HG02852 (cell line): ENCODE data around the gene GAS2.

ENCODE experiments used
- ATAC-seq: cut with Tn5 transposase; IDR thresholded peaks from one replicate; pipeline ENCODE4 v1.9.1; 2021; ENCODE audit warnings: mild to moderate bottlenecking, moderate library complexity; ENCODE audit not compliant: unreplicated experiment

Gene GAS2

DNA sequence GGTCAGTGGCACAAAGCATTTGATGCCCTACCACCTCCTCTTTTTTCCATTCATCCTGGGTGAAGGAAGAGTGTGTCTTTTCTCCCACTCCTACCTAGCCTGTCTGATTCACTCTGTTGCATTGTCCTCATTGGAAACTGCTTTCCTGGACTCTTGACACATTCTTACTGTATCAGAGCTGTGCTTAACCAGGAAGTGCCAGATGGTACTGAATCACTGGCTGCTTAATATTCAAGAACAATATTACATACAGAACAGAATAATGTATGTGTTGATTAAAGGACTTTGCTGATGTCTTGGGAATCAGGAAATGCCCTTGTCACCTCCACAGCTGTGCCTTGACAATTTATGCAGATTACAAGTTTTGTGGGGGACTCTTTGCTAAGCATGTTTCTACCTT is 118.8 kb downstream of the GAS2 start:
- ATAC-seq: no peak

DNA sequence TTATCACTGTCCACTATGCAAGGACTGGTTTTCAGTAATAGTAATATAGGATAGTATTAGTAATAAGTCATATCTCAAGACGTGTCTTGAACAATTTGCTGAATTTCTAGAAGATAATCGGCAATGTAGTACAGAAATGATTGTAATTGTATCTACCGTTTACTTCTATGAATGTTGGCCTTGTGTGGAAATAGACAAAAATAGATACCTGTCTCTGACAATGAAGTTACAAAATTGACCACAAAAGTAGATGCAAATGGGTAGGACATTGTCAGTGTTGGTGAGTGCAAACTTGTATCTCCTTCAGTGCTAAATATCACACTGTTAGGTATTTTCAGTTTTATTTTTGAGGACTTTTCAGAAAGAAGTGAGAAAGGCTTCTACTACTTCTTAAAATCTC is 120.1 kb downstream of the GAS2 start:
- peak; percentile 95 for ATAC-seq

DNA sequence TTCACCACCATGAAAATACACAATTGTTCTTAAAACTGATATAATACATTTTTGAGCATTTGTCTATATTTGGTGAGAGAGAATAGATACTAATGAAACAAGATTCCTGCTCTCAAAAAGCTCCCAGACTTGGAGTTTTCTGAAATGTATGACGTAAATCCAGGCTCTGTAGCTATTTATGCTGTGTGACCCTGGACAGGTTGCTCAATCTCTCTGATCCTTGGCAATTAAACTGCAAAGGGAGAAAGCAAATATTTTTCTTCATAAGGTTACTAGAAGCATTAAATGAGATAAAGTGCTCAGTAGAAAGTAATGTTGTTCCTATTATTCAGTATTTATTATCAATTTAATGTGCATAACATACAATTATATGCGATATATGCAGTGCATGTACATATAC is 120.6 kb downstream of the GAS2 start:
- no peak for ATAC-seq

DNA sequence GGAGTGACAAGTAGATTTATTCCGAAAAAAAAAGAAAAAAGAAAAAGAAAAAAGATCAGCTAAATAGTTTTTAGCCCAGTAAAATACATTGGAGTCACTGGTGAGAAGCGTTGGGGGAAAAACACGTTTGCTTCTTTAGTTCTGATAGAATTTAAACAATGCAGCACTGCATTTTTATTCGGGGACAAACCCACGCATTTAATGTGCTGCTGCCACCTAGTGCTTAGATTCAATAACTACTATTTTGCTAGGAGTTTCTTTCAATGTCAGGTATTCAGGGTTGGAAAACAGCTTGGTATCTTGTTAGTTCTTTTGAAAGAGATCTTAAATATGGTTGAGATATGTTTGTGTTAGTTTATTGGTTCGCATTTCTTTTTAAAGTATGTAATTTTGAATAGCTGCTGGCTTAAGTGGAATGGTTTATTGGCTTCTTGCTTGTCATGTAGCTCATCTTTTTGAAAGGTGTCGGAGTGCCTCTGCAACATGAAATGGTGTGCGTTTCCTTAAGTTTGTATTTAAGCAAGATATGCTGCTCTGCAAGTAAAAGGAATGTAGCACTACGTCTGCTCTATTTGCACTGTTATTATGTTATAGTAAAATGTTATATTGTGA is 121.2 kb downstream of the GAS2 start:
- ATAC-seq: peak; percentile 23

DNA sequence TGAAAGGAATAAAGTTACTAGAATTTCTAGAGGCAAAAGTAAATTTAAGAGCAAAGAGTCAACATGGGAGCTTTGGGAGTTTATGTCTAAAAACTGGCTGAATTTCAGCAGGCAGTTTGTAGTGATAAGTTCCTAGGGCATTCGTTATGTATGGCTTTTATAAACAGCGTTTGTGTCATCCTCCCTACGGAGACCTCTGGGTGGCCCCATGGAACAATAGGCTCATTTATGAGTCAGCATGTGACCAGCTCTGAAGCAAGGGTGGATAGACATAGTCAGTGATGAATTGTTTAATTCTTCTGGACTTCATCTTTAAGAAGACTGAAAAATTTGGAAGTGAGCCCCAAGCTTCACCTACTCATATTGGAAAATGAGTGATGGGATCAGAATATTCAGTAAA is 126.1 kb downstream of the GAS2 start:
- peak; percentile 66 for ATAC-seq

DNA sequence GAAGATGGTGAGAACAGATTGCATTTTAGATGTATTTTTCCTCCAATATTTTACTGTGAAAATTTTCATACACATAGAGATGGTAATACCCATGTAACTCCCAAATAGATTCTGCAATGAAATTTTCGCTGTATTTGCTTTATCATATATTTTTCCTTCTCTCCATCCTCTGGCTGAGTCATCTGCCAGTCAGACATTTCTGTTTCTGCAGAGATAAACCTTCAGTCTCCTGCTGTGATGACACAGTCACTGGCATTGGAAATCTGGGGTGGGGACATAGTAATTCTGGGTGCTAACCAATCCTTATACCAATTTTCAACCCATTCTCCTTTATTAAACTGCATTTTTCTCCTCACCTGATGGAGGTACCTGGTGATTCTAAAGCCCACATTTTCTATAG is 129.5 kb downstream of the GAS2 start:
- ATAC-seq: no peak

DNA sequence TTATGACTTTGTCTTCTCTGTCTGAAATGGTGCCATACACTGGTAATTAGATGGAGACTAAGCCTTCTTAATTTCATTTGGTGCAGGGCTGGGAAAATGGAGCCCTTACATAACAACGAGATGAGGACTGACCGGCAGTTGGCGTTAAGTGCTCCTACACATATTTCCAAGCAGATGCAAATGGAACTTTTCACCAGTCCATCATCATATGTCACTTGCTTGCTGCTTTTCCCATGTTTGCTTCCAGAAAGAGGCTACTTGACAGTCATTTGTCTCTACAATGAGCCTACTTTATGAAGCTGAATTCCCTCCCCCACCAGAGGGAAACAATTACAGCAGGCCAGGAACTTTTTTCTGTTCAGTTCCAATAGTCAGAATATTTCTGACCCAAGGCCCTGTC is 130.6 kb downstream of the GAS2 start:
- no peak for ATAC-seq

DNA sequence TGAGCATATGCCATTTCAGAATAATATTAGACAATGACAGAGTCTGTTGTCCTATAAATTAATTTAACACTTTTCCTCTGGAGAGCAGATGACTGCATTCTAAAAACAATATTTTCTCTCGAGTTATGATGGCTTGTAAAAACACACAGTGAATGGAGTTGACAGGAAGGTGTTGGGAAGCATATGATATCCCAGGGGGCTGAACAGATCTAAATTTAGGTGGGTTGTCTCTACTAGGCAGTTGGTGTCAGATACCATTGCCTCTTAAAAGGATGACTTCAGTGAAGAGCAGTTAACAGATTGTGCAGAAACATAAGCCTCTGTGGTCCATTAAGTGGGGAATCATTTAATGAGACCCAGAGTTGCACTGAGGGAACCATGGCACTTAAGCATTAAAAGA is 132.5 kb downstream of the GAS2 start:
- no peak for ATAC-seq

DNA sequence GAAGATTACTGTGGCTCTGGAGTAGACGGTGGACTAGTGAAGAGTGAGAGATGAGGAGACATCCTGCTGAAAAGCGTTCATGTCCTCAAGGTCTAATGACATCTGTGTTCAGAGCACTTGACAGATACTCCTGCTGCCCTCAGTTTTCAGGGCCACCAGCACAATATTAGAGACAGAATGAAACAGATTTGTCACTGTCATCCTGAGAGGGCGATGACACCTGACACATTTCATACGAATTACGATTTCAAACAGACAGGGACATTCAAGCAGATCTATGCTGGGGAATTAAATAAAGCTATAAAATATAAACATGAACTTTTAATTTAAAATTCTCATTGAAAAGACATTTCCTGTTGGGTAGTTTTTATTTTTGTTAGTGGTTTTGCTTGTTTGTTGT is 134.1 kb downstream of the GAS2 start:
- no peak for ATAC-seq

DNA sequence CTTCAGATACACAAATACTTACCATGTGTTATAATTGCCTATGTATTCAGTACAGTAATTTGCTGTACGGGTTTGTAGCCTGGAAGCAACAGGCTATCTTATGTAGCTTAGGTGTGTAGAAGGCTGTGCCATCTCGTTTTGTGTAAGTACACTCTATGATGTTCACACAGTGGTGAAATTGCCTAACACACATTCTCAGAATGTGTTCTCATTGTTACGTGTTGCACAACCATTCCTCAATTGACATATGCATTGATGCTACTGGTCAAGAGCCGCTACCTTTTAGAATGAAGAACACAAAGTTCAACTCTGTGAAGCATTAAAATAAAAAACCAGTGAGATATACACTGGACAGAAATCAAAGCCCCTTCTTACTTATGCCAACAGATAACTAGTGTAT is 136.4 kb downstream of the GAS2 start:
- ATAC-seq: no peak

DNA sequence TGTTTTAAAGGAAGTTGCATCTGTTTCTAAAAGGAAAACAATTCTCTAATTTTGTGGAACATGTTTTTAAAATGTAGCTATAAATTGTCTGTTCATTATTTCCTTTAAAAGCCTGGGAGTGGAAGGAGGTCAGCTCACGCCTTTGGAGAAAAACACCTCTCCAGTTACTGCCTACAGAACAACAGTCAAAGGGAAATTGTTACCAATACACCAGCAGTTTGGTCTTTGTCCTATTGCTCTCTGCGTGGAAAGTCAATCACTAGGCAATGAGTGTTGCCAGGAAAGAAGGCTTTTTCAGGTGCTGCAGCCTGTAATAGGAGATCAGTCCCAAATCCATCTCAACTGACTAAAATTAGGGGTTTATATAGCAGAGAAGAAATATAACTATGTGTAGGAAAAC is 141.0 kb downstream of the GAS2 start:
- ATAC-seq: no peak

DNA sequence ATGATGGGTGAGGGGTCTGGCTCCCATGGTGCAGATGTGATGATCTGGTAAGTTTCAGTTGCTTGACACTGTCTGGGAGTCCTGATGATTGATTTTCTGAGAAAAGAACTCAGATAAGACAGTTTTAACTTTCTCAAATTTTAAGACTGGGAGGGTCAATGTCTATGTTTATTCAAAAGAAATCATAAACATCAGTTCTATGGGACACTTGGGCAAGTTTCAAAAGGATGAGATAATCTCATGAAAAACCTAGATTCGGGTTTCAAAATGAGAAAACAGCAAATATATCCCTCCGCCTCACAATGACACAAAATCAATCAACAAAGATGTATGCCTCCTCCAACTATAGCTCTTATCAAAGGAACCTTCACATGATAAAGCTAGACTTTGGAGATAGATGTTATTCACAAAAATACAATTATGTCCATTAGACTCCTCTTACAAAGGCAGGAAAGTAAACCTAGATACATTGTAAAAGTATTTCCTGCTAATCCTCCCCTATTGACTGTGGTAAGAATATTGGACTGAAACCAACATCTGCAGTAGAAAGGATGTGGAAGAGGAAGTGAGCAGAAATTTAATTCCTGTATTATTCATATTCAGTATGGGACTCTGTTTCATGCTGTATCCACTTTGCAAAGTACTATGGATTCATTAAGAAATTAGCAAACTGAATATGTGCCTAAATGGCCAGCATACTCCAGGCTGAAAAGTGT is 141.6 kb downstream of the GAS2 start:
- peak; percentile 95 for ATAC-seq

DNA sequence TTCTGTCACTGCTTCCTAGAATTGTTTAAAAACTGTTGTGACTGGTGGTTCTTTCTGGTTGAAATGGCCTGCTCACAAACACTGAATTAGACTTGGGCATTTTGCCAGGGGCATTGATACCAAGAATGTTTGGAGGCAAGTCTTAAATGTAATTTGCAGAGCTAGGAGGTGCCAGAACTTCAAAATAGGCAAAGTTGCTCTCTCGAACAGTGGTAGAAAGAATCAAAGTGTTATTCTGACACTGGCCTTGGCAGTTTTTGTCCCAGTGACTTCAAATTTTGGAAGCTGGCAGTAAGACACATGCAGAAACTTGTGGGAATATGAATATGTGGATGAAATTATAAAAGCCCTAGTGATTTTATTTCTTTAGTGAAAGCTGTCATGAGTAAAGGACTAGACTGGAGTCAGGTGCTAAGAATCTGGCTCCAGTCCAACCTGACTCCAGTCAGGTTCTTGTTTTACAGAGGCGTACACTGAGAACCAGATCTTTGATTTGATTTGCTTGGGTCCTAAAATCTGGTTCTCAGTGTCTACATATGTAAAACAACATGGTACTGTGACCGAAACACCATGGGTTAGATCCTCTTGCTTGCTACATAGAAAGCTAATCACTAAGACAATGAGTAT is 142.3 kb downstream of the GAS2 start:
- peak; percentile 29 for ATAC-seq

DNA sequence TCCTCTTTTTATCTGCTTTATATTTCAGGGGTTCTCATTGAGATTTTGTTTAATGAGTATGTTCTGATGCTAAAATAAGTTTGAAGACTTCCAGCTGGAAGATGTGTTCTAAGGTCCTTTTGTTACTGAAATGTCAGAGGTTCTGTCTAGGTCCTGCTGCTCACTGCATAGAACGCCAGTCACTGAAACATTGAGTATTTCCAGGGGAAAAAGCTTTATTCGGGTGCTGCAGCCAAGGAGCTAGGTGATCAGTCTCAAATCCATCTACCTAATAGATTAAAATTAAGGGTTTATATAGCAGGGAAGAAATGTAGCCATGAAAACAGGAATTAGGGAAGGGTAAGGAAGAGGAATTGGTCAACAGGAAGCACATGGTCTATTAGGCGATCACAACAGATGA is 143.5 kb downstream of the GAS2 start:
- ATAC-seq: no peak

DNA sequence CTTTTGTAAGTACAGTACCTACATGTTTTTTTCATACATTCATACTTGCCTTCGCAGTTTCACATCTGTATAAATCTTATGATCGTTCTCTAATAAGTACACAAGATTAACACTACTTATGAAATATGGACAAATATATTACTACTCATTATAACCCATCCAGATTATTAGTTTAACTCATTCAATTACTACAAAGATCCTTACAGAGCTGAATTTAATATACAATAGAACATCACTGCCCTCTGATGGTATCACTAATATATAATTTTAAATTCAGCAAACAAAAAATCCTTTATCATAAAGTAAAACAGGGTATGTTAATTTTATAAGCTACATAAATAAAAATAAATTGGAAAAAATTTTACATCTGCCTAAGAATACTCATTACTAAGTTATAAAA is 155.8 kb downstream of the GAS2 start:
- ATAC-seq: no peak

DNA sequence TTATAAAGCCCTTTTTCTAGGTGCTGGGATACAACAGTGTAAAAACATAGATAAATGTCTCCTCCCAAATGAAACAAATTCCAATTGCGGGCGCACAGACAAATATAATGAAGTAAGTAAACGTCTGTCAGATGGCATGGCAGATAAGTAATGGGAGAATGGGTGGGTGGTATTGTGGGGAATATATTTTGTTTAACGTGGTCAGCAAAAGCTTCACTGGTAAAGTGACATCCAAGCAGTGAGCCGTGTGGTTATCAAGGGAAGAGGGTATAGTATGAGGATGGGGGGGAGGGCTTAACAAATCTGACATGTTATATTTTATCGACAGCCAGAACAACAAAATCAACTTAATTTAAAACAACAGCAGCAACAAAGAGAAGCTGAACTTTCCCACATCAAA is 162.0 kb downstream of the GAS2 start:
- no peak for ATAC-seq

DNA sequence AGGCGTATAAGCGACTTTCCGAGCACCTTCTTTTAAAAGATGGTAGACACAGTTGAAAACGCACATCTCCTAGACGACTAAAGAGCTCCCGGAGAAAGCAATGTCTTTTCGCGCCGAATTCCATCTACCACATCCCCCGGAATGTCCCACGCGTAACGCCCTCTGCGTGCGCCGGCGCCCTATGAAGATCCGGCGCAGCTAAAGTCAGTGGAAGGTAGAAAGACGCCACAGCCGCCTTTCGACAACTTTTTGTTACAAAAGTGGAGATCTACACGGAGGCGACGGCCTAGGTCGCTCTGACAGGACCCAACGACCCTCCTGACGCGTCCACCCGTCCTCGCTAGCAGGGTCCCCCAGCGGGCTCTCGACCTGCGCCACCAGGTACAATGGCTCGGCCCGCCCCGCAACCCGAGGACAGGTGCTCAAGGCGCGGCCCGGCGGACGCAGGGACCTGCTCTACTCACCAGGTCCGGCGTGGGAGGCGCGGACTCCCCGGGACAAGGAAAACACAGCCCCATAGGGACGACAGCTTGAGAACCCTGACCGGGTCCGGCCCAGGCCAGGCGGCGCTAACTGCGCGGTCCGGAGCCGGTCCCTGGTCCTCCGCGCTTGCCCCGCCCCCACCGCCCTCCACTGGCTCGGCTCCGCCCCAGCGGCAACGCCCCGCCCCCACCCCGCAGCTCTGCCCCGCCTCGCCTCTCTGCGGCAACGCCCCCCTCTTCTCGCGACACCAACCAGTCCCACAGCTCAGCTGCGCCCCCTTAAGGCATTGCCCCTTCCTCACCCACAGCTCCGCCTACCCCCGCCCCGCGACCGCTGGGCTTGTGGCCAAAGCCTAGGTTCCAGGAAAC is 163.0 kb downstream of the GAS2 start, which contains the start of gene SVIP:
Gene SVIP, minus strand, starts transcription at position 571 of the 851 bp plus-strand sequence. Its CDS starts 53 bp downstream, at position 518.
- ATAC-seq: peak; percentile 89

DNA sequence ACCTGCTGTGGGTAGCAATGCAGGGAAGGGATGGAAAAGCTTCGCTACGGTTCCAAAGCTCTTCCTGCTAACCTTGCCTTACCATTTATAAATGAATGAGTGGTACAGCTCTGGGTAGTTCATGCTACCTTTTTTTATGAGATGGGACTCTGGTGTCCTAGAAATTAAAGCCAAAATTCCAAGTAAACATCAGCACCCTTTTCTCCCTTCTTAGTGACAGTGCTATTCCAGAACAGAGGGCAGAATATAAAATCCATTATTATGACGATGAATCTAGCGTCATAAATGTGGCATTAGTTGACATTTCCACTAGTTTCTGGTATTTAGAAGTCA is 163.6 kb downstream of the GAS2 start:
- no peak for ATAC-seq

DNA sequence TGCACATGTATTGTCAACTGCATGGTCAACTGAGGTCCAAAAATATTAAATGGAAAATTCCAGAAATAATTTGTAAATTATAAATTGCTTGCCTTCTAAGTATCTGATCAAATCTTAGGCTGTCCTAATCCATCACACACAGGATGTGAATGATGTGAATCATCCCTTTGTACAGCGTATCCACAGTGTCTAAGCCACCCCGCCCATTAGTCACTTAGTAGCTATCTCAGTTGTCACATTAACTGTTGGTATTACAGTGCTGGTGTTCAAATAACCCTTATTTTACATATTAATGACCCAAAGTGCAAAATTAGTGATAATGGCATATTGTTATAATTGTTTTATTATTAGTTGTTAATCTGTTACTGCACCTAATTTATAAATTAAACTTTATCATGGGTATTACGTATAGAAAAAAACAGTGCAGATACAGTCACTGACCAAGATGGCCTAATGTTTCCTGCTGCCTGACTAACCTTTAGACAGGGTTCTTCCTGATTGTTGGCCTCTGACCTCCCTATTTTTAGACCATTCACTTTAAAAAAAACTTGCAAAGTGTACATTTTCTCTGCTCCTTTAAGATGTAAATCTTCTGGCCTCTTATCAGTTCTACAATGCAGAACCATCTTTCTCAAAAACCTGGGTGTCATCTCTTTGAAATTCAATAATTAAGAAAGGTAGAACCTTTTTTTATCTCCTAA is 166.1 kb downstream of the GAS2 start:
- ATAC-seq: no peak

DNA sequence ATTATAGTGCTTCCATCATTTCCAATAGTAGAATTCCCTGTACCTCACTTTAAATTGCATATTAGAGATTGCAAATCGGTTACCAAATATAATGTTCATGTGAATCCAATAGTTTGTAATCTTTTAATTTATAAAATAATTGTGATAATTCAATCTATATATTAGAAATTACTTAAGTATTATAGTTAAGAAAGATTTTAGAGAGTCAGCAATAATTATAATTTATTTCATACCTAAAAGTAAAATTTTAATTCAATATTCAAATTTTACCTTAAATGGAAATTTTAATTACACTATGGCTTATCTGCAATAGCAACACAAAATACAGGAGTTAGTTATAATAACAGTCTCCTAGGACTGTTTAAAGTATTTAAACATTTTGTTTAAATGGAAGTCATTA is 180.3 kb downstream of the GAS2 start:
- no peak for ATAC-seq

DNA sequence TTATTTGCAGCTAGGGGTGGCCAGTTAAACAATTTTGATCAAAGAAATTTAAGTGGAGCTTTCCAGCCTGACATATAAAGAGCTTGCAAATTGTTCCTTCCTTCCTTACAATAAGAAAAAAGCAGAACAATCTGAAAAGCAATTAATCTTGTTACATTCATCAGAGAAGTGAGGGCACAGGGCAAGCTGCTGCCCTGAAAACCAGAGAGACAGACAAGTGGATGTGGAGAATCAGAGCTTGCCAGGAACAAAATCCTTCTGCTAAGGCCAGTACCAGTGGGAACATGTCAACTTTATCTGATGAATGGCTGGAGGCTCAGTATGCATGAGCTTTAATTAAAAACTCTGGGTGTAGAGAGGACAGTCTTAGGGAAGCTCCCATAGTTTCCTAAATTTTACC is 185.1 kb downstream of the GAS2 start:
- no peak for ATAC-seq
